ENCODE results near the gene CIROP.

Gene CIROP

GRCh38 chr14:23066368-23066767, 38.4 kb downstream of the CIROP start:
- DNase-seq, result no peak

GRCh38 chr14:23063601-23064000, 41.2 kb downstream of the CIROP start:
- no peak for DNase-seq

GRCh38 chr14:23062002-23062401, 42.8 kb downstream of the CIROP start:
- DNase-seq, result no peak

GRCh38 chr14:23060536-23061260, 44.1 kb downstream of the CIROP start:
- DNase-seq, result no peak

GRCh38 chr14:23058654-23059504, 45.9 kb downstream of the CIROP start:
- DNase-seq, result no peak

GRCh38 chr14:23057757-23058653, 46.8 kb downstream of the CIROP start:
- DNase-seq, result peak; percentile 92

- DNase-seq, result peak; percentile 69 to 78
Observed at GRCh38 chr14:23056956-23057756, 47.6 kb downstream of the CIROP start, which contains the start of gene CDH24. Gene CDH24 (minus strand): TSS chr14:23057520. CDS start chr14:23055733, 1,787 bp downstream.

GRCh38 chr14:23056145-23056955, 48.4 kb downstream of the CIROP start:
- peak; percentile 72 to 74 for DNase-seq

- DNase-seq, result no peak
Observed at GRCh38 chr14:23055621-23056144, 49.1 kb downstream of the CIROP start.

GRCh38 chr14:23055147-23055550, 49.6 kb downstream of the CIROP start:
- no peak for DNase-seq

- peak; percentile 38 to 50 for DNase-seq
Observed at GRCh38 chr14:23054000-23054811, 50.6 kb downstream of the CIROP start.

- no peak for DNase-seq
Observed at GRCh38 chr14:23053426-23053825, 51.4 kb downstream of the CIROP start.

GRCh38 chr14:23052671-23053070, 52.1 kb downstream of the CIROP start:
- no peak for DNase-seq

- DNase-seq, result no peak
Observed at GRCh38 chr14:23052182-23052623, 52.6 kb downstream of the CIROP start.

GRCh38 chr14:23051141-23052057, 53.4 kb downstream of the CIROP start:
- DNase-seq, result no peak

All from stimulated activated CD4-positive, alpha-beta T cell treated with anti-CD3 and anti-CD28 coated beads, Interleukin-2, amount 100 ng/mL, for 24 hours (primary cell).